GM18508 (cell line): Measurements from ENCODE around the gene UCP3.

Experiments used
- ATAC-seq: cut with Tn5 transposase; IDR thresholded peaks from one replicate; pipeline ENCODE4 v1.9.1; 2021; ENCODE audit warnings: moderate number of reproducible peaks; ENCODE audit not compliant: insufficient read depth, unreplicated experiment

Gene UCP3

GRCh38 chr11:73980001-73980961, 28.6 kb downstream of the UCP3 start:
- peak; percentile 35 for ATAC-seq

DNA sequence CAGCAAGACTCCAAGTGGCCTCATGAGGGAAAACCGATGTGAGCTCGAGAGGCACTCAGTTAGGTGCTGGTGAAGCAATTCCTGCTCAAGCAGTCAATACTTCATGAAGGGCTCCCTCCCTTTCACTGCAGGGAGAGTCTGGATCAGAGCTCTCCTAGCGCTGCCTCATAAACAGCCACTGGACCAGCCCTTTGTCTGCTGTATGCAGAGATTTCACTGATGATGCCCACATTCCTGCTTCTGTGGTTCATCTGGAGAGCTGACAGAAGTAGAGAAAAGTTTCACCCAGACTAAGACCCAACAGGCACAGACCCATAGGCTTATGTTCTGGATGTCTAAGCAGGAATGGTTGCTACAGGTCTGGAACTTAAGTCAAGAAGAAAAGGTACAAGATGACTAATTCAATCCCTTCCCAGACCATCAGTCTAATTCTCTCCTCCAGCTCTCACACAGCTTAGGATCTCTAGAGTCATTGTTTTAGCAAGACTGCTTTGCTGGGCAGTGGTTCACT, 30.3 kb downstream of the UCP3 start:
- ATAC-seq: no peak

DNA sequence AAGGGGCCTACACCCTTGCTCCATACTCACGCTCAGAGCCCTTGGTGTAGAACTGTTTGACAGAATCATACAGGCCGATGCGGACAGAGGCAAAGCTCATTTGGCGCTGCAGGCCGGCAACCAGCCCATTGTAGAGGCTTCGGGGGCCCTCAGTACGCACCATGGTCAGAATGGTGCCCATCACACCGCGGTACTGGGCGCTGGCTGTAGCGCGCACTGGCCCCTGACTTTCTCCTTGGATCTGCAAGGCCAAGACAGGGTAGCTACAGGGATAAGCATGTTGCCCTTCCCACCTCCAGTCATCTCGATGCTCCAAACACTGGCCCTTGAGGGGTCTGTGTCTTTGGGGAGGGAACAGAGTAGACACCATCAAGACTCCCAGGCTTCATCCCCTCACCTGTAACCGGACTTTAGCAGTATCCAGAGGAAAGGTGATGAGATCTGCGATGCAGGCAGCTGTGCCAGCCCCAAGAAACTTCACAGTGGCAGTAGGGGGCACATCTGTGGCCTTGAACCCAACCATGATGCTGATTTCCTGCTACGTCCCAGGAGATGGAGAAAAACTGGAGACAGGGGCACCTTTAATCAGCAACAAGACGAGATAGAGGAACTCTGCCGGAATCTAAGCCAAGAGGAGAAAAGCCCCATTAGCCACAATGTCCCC, 30.9 kb downstream of the UCP3 start:
- no peak for ATAC-seq

DNA sequence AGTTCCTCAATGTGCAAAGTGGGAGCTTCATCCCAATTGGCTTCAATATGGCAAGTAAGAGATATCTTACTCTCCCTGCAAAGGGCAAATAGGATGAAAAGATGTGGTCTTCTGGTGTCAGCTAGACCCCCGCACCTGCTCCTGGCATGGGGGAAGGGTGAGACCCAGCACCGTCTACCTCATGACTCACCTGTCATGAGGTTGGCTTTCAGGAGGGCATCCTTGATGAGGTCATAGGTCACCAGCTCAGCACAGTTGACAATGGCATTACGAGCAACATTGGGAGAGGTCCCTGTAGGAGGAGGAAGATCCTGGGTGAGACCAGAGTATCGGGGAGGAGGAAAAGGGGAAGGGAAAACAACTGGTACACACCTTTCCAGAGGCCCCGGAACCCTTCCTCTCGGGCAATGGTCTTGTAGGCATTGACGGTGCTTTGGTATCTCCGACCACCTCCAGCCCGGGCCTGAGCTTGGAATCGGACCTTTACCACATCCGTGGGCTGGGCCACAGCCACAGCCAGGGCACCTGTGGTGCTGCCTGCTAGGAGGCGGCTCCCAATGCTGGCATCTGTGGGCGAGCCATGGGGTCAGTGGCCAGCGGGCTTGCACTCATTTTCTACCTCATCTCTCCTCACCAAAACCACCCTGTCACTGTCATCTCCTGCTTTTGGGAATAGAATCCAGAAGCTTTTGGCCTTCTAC, 32.3 kb downstream of the UCP3 start:
- ATAC-seq: no peak

- ATAC-seq: no peak
These were observed 33.5 kb downstream of the UCP3 start for GRCh38 chr11:73975479-73975757.

- no peak for ATAC-seq
These were observed 34.0 kb downstream of the UCP3 start for GRCh38 chr11:73974604-73975478.

GRCh38 chr11:73972620-73973449, 36.0 kb downstream of the UCP3 start:
- no peak for ATAC-seq

DNA sequence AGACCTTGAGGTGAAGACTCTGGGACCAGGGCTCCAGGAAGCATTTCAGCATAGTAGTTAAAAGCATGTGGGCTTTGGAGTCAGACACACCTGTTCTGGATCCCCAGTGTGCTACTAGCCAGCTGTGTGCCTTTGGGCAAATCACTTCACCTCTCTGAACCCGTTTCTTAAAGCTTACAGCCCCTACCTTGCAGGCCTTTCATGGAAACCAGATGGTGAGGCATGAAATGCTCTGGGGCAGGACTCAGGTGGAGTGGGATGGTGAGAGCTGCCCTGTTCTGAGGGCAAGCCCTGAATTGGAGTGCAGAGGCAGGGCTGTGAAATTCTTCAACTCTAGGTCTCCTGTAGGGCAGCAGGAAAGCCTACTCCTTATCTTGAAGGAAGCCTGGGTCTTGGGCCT, 36.7 kb downstream of the UCP3 start:
- ATAC-seq: no peak

GRCh38 chr11:73971175-73971719, 37.6 kb downstream of the UCP3 start:
- no peak for ATAC-seq

DNA sequence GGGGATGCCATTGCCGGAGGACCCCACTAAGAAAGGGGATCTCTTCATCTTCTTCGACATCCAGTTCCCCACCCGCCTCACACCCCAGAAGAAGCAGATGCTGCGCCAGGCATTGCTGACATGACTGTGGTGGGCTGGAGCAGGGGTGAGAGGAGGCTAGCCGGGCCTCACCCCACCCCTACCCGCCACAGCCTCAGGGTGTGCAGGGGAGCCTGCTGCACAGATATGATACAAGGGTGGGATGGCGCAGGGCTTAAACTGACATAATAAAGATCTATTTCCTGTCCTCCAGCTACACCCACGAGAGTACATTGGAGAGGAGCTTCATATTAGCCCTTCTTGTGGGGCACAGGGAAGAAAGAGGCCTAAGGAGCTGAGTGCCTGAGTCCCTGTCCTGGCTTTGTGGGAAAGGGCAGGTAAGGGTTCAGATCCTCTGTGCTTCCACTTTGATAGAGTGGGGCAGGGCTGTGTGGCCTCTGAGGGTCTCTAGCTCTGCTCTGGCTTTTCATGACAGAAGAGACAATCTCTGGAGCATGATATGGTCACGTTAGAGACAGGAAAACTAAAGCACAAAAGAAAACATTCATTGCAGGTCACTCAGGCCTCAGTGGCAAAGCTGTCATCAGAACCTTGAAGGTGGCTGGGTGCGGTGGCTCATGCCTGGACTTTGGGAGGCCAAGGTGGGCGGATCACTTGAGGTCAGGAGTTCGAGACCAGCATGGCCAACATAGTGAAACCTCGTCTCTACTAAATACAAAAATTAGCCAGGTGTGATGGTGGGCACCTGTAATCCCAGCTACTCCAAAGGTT, 38.7 kb downstream of the UCP3 start:
- ATAC-seq: no peak

DNA sequence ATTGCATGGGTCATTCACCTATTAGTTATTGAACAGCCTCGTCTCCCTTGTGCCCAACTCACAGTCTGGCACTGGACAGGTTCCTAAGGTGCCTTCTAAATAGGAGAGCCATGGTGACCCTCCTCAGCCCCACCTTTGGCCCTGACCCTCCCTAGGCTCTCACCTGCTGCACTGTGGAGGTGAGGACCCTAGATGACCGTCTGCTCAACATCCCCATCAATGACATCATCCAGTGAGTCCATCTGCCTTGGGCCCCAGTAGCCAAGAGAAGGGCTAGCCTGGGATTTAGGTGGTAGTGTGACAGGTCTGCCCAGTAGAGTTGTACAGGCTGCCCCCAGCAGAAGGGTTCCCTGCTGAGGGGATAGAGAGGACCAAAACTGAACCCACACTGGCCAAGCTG, 39.8 kb downstream of the UCP3 start:
- ATAC-seq: no peak

GRCh38 chr11:73968356-73968966, 40.4 kb downstream of the UCP3 start:
- no peak for ATAC-seq

DNA sequence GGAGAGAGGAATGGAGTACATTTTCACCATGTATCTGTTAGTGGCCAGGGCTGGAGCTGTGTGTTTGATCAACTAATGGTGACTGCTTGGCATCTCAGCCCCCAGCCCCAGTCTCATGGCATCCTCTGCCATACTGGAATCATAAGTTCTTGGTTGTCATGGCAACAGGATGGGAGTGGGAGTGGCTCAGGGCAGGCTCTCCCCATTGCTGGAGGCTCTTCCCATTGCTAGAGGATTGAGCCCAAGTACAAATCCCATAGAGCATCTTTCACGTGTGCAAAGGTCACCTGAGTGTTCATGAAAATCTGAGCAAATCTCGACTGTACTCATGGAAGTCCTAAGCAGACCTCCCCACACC, 43.1 kb downstream of the UCP3 start:
- no peak for ATAC-seq

GRCh38 chr11:73965076-73965763, 43.7 kb downstream of the UCP3 start:
- ATAC-seq: no peak

DNA sequence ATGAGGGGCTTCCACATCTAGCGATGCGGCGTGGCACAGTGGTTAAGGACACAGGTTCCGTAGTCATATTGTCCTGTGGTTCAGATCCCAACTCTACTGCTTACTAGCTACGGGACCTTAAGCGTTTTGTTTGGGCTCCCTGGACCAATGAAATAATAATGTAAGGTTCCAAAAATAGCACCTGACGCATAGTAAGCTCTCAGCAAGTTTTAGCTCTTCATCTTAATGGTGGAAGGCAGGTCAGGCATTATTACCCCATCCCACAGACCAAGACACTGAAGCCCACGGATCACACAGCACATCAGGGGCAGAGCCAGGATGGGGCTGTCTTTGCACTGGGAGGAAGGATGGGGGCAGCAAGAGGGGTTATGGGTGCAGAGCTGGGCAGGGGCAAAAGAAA, 45.0 kb downstream of the UCP3 start:
- ATAC-seq: no peak

GRCh38 chr11:73962101-73962705, 46.7 kb downstream of the UCP3 start:
- no peak for ATAC-seq

- no peak for ATAC-seq
These were observed 47.6 kb downstream of the UCP3 start for GRCh38 chr11:73961321-73961720.
